DMS 273 (cell line): ENCODE data around the gene TOM1.
"Not testable (repeated sequence)": the region's sequence is repeated elsewhere in the genome, so short reads cannot be mapped to it uniquely, and the experiment has no call there.

Experiments used
- DNase-seq: peaks from one replicate; lab custom pipeline; 2025; ENCODE audit not compliant: unreplicated experiment; lab: John Stamatoyannopoulos, UW

The TOM1 gene

GRCh38 chr22:35393116-35394010 lies 93.7 kb downstream of the TOM1 start:
- DNase-seq = no peak

DNA sequence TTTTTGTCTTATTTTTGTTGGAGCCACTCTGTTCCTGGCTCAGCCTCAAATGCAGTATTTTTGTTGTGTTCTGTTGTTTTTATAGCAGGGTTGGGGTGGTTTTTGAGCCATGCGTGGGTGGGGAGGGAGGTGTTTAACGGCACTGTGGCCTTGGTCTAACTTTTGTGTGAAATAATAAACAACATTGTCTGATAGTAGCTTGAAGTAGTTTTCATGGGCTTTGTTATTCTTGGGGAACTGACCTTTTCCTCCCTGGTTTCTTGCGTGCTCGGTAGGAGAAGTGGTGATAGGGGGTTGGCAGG lies 94.3 kb downstream of the TOM1 start:
- DNase-seq = no peak

DNA sequence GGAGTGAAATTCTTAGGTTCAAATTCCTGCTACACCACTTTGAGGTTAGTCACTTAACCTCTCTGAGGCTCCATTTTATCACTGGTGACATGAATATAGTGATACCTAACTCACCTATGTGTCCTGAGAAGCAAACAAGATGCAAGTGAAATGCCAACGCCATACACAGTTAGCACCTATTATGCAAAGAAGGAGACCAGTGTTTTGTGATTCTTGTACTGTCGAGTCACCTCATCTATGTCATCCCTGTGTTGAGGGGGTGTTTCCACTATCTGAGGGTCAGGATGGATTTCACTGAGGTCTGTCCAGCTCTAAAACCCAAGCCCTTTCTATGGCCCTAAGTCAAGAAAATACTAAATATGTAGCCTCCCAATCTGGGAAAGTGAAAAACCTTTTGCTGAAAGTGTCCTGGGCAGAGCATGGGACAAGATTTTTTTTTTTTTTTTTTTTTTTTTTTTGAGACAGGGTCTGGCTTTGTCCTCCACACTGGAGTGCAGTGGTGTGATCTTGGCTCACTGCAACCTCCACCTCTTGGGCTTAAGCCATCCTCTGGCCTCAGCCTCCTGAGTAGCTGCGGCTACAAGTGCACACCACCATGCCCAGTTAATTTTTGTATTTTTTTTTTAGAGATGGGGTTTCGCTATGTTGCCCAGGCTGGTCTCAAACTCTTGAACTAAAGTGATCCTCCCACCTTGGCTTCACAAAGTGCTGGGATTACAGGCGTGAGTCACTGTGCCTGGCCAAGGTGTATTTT lies 95.3 kb downstream of the TOM1 start:
- DNase-seq = no peak

DNA sequence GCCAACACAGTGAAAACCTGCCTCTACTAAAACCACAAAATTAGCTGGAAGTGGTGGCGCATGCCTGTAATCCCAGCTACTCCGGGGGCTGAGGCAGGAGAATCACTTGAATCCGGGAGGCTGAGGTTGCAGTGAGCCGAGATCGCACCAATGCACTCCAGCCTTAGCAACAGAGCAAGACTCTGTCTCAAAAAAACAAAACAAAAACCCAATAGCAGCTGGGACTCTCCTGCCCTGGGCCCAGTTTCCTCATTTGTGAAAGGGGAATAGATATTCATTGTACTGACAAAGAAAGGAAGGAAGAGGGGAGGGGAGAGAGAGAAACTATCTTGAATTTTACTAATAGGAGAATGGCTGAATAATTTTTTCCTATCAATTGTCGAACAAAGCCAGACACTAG lies 96.9 kb downstream of the TOM1 start:
- DNase-seq = not testable (repeated sequence)

DNA sequence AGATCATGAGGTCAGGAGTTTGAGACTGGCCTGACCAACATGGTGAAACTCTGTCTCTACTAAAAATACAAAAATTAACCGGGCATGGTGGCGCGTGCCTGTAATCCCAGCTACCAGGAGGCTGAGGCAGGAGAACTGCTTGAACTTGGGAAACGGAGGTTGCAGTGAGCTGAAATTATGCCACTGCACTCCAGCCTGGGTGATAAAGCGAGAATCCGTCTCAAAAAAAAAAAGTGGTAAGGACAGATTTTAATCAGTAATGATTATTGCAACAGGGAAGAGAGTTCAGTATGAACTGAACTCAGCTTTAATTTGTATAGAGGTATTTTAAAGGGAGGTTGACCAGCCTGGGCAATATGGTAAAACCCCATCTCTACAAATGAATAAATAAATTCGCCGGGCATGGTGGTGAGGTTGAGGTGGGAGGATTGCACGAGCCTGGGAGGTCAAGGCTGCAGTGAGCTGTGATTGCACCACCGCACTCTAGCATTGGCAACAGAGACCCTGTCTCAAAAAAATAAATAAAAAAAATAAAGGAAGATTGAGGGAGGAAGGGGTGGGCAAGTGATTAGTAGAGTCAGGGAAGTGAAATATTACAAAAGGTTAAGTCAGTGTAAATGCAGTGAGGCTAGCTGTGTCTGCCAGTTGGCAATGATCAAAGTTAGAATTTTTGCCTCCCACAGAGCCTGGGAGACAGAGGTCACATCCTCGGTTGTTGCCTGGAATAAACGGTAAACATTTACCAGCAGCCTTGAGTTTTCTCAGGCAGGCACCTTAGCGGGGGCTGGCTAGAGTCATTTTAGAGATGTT lies 97.6 kb downstream of the TOM1 start:
- DNase-seq = no peak
